ENCODE results near the gene KBTBD4. TPM values are rescaled to one million over a fixed set of nuclear protein-coding genes. Genes with fewer than 3 reads are reported as not detected.
A peak's percentile ranks its signal among the peaks of the same experiment; 100 is the strongest.
"Not testable (repeated sequence)": the region's sequence is repeated elsewhere in the genome, so short reads cannot be mapped to it uniquely, and the experiment has no call there.

KBTBD4 gene
- polyA plus RNA-seq, 2 of the 4 experiments (the other 2 are of a cell fraction), result 21.0 to 22.8 TPM

DNA sequence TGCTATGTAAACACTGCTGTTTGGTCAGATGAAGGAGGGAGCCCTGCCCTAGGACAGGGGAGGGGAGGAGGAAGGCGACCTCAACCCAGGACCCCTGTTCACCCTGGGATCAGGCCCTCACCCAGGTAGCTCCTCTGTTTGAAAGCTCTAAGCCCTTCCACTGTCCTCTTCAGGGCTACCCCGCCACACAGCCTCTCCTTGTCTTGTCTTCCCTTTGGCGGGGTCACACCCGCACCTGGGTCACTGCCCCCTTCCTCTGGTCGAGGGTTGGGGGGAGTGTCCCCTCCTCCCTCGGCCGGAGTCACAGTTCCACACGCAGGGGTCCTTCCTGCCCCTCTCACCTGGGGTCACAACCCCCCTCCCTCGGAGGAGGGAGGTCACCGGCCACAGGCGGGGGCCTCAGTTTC, 13.8 kb downstream of the KBTBD4 start:
- CTCF ChIA-PET, result interaction anchor here (0.6 to 3.4 kb wide), 8 partner anchors 9 to 151 kb away, joined by 3 to 15 read pairs (median 4); partner anchors contain the start of gene CELF1
- DNase-seq (ENCODE audit: low read depth in 1 of 2, low spot score in 1 of 2) (no peak), FAIRE-seq (no peak)

GRCh38 chr11:47564366-47564765, 14.4 kb downstream of the KBTBD4 start:
- FAIRE-seq, result not testable (repeated sequence)
- H3K4me3 ChIP-seq, result peak overlapping the region; percentile 92; the same call in 2 of the 3 replicates
- WGBS (ENCODE audit: missing lambda C conversion rate), result 96% methylated on average over 10 of the region's 10 CpGs

More for the DNA sequence above, 13.8 kb downstream of the KBTBD4 start:
- WGBS (ENCODE audit: missing lambda C conversion rate), result 49% methylated on average over 3 of the region's 11 CpGs
- H3K4me3 ChIP-seq, result peak overlapping the region; percentile 92
- peak overlapping the region; percentile 98 for H3K4me2 ChIP-seq
- ATAC-seq, result peak in 1 of 2 experiments; percentile 21; a peak in 5 of 6 replicates
- peaks cover 17% of the 10 kb centered on the region for H3K4me1 ChIP-seq
- H3K27ac ChIP-seq, result peak overlapping the region; percentile 95 to 96
- no peaks in the 10 kb centered on the region for H3K9me3 ChIP-seq
- TF ChIP-seq TFCP2L1 (CRISPR knock-in tag; IDR thresholded peaks at IDR 0.05) (0 out of 2 replicates have a peak, but pooled peaks have one; percentile 46), FOXS1 (CRISPR knock-in tag; IDR thresholded peaks at IDR 0.05) (no peak)
- POLR2A ChIA-PET, result interaction anchor here (0.6 to 1.9 kb wide), 3 partner anchors 9 to 22 kb away, joined by 3 to 6 read pairs (median 4); partner anchors contain the start of genes FAM180B, KBTBD4 and NDUFS3

GRCh38 chr11:47562393-47562792, 16.4 kb downstream of the KBTBD4 start:
- peaks cover 17% of the 10 kb centered on the region for H3K4me1 ChIP-seq
- DNase-seq (ENCODE audit: low read depth in 1 of 2, low spot score in 1 of 2); H3K27ac ChIP-seq; H3K4me3 ChIP-seq; H3K4me2 ChIP-seq; H3K9me3 ChIP-seq; FAIRE-seq; ATAC-seq; POLR2A ChIA-PET: not testable (repeated sequence)
- WGBS (ENCODE audit: missing lambda C conversion rate), result 95% methylated on average over 4 of the region's 4 CpGs
- CTCF ChIA-PET, result interaction anchor here (0.7 kb wide), 2 partner anchors 9 to 27 kb away, joined by 3 to 4 read pairs; no protein-coding TSS in a partner anchor

More at GRCh38 chr11:47564366-47564765, 14.4 kb downstream of the KBTBD4 start:
- not testable (repeated sequence) for ATAC-seq; DNase-seq (ENCODE audit: low read depth in 1 of 2, low spot score in 1 of 2); H3K9me3 ChIP-seq
- ChIA-PET POLR2A (interaction anchor here (1.9 kb wide), 1 partner anchor 14 kb away, joined by 6 read pairs; the partner anchor contains the start of genes KBTBD4 and NDUFS3), CTCF (interaction anchor here (0.5 to 3.4 kb wide), 8 partner anchors 9 to 152 kb away, joined by 3 to 15 read pairs (median 4); partner anchors contain the start of gene CELF1)
- peak overlapping the region; percentile 98 for H3K4me2 ChIP-seq
- H3K27ac ChIP-seq, result peak overlapping the region in 1 of 2 experiments; percentile 95; a peak in 2 of 6 replicates
- peaks cover 17% of the 10 kb centered on the region for H3K4me1 ChIP-seq

GRCh38 chr11:47560426-47560825, 18.3 kb downstream of the KBTBD4 start:
- no peaks in the 10 kb centered on the region for H3K9me3 ChIP-seq
- ATAC-seq (no peak), FAIRE-seq (no peak), DNase-seq (ENCODE audit: low read depth in 1 of 2, low spot score in 1 of 2) (no peak)
- H3K27ac ChIP-seq, result no peak overlapping the region
- no peak for TF ChIP-seq MAZ (IDR thresholded peaks at IDR 0.05; ENCODE audit: borderline replicate concordance, low read depth, low read length)
- no peak for TF ChIP-seq JUNB (IDR thresholded peaks at IDR 0.05)
- no peak for TF ChIP-seq FOSB (CRISPR knock-in tag; IDR thresholded peaks at IDR 0.05)
- TF ChIP-seq NR3C1 (IDR thresholded peaks at IDR 0.05), result no peak
- no peak for TF ChIP-seq RCOR1 (IDR thresholded peaks at IDR 0.05; ENCODE audit: low read depth, low read length)
- TF ChIP-seq MAX (IDR thresholded peaks at IDR 0.05), result no peak
- 0 out of 4 replicates have a peak, but pooled peaks of 1 of the 2 experiments have one; percentile 16 for TF ChIP-seq CEBPB (IDR thresholded peaks at IDR 0.05)
- no peak for TF ChIP-seq NFE2L2 (conservative IDR thresholded peaks at IDR 0.05; ENCODE audit: low read length)
- ChIA-PET POLR2A (no interaction called here), CTCF (interaction anchor here (0.8 kb wide), 1 partner anchor 11 kb away, joined by 3 read pairs; no protein-coding TSS in a partner anchor)
- H3K4me2 ChIP-seq, result no peak overlapping the region
- H3K4me1 ChIP-seq, result peaks cover 8% of the 10 kb centered on the region; the same call in 2 of the 3 replicates
- 85% methylated on average over 2 of the region's 2 CpGs for WGBS (ENCODE audit: missing lambda C conversion rate)
- no peak overlapping the region for H3K4me3 ChIP-seq

DNA sequence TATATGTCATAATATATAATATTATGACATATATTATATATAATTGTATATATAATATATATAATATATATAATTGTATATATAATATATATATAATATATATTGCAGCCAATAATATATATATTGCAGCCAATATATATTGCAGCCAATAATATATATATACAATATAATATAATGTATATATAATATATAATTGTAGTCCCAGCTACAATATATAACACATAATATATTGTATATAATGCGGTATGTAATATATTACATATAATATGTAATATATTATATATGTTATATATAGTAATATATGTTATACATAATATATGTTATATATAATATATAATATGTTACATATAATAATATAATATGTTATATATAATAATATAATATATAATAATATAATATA, 20.1 kb downstream of the KBTBD4 start:
- no peak overlapping the region for H3K27ac ChIP-seq
- no peak for FAIRE-seq
- DNase-seq (ENCODE audit: low read depth in 1 of 2, low spot score in 1 of 2), result no peak
- ChIA-PET CTCF (no interaction called here), POLR2A (no interaction called here)
- no peaks in the 10 kb centered on the region for H3K9me3 ChIP-seq
- H3K4me2 ChIP-seq, result no peak overlapping the region
- no peak overlapping the region for H3K4me3 ChIP-seq
- 44% methylated on average over 1 of the region's 1 CpG for WGBS (ENCODE audit: missing lambda C conversion rate)
- peaks cover 3% of the 10 kb centered on the region; the same call in 1 of the 3 replicates for H3K4me1 ChIP-seq
- no peak for ATAC-seq
- TF ChIP-seq KDM5A (IDR thresholded peaks at IDR 0.05), result no peak
- TF ChIP-seq NR3C1 (IDR thresholded peaks at IDR 0.05), result no peak
- no peak for TF ChIP-seq HEYL (CRISPR knock-in tag; IDR thresholded peaks at IDR 0.05)
- TF ChIP-seq RAD21 (conservative IDR thresholded peaks at IDR 0.05 in 1 of 2, IDR thresholded peaks at IDR 0.05 in 1 of 2), result no peak
- no peak for TF ChIP-seq EP300 (IDR thresholded peaks at IDR 0.05)
- TF ChIP-seq HOXB5 (CRISPR knock-in tag; IDR thresholded peaks at IDR 0.05), result no peak
- no peak for TF ChIP-seq MAFK (IDR thresholded peaks at IDR 0.05; ENCODE audit: partially characterized antibody)
- no peak for TF ChIP-seq TFCP2L1 (CRISPR knock-in tag; IDR thresholded peaks at IDR 0.05)
- no peak for TF ChIP-seq JUNB (IDR thresholded peaks at IDR 0.05)
- TF ChIP-seq, protein P1, sequence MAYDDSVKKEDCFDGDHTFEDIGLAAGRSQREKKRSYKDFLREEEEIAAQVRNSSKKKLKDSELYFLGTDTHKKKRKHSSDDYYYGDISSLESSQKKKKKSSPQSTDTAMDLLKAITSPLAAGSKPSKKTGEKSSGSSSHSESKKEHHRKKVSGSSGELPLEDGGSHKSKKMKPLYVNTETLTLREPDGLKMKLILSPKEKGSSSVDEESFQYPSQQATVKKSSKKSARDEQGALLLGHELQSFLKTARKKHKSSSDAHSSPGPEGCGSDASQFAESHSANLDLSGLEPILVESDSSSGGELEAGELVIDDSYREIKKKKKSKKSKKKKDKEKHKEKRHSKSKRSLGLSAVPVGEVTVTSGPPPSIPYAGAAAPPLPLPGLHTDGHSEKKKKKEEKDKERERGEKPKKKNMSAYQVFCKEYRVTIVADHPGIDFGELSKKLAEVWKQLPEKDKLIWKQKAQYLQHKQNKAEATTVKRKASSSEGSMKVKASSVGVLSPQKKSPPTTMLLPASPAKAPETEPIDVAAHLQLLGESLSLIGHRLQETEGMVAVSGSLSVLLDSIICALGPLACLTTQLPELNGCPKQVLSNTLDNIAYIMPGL (CRISPR knock-in tag; IDR thresholded peaks at IDR 0.05; ENCODE audit: borderline replicate concordance), result no peak
- no peak for TF ChIP-seq RFX5 (IDR thresholded peaks at IDR 0.05)
- TF ChIP-seq, protein P2, sequence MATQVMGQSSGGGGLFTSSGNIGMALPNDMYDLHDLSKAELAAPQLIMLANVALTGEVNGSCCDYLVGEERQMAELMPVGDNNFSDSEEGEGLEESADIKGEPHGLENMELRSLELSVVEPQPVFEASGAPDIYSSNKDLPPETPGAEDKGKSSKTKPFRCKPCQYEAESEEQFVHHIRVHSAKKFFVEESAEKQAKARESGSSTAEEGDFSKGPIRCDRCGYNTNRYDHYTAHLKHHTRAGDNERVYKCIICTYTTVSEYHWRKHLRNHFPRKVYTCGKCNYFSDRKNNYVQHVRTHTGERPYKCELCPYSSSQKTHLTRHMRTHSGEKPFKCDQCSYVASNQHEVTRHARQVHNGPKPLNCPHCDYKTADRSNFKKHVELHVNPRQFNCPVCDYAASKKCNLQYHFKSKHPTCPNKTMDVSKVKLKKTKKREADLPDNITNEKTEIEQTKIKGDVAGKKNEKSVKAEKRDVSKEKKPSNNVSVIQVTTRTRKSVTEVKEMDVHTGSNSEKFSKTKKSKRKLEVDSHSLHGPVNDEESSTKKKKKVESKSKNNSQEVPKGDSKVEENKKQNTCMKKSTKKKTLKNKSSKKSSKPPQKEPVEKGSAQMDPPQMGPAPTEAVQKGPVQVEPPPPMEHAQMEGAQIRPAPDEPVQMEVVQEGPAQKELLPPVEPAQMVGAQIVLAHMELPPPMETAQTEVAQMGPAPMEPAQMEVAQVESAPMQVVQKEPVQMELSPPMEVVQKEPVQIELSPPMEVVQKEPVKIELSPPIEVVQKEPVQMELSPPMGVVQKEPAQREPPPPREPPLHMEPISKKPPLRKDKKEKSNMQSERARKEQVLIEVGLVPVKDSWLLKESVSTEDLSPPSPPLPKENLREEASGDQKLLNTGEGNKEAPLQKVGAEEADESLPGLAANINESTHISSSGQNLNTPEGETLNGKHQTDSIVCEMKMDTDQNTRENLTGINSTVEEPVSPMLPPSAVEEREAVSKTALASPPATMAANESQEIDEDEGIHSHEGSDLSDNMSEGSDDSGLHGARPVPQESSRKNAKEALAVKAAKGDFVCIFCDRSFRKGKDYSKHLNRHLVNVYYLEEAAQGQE (IDR thresholded peaks at IDR 0.05), result no peak
- no peak for TF ChIP-seq RARB (CRISPR knock-in tag; IDR thresholded peaks at IDR 0.05)
- TF ChIP-seq CHD4 (IDR thresholded peaks at IDR 0.05; ENCODE audit: borderline replicate concordance), result no peak
